Ammon's horn (tissue), 1 donor: ENCODE data around the gene ARMC10.
"Not testable (repeated sequence)": the region's sequence is repeated elsewhere in the genome, so short reads cannot be mapped to it uniquely, and the experiment has no call there.

Experiments
- DNase-seq: peaks from one replicate; pipeline ENCODE4 v3.0.0-alpha.2; 2016; ENCODE audit warnings: low spot score

The ARMC10 gene

DNA sequence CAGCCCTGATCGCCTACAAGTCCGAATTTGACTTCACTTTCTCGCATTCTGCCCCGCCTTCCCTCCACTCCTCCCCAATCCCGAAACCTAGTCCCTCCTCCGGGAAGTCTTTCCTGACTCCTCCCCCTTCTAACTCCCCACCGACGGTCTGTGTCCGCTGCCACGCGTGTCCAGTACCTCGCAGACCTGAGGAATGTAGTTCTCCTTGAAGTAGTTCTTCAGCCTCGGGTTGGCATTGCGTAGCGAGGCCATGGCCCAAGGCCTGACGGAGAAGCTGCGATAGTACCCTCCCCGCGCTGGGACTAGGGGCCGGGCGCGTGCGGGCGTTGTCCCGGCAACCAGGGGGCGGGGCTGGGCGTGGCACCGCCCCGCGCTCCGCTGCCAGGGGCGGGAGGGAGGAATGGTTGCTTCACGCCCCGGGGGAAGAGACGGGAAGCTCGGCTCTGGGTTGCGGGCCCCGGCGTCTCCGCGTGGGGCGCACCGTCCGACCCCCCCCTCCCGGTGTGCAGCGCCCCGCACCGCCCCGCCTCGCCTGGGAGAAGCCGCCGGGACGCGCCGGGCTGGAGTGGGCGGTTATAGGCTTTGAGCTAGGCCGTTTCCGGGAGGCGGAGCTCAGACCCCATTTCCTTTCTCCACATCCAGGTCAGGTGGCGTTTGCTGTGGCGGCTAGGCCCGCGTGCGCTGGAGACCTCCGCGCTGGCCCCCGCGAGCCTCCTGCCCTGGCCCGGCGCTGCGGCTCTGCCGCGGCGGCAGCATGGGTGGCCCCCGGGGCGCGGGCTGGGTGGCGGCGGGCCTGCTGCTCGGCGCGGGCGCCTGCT, at the start of gene ARMC10, which contains the start of gene FBXL13:
ARMC10 (plus strand) TSS at position 622 of the 818 bp plus-strand sequence; CDS start at position 755, 133 bp downstream.
FBXL13 (minus strand) TSS at position 278 of the 818 bp plus-strand sequence.
- peak; percentile 94 for DNase-seq

DNA sequence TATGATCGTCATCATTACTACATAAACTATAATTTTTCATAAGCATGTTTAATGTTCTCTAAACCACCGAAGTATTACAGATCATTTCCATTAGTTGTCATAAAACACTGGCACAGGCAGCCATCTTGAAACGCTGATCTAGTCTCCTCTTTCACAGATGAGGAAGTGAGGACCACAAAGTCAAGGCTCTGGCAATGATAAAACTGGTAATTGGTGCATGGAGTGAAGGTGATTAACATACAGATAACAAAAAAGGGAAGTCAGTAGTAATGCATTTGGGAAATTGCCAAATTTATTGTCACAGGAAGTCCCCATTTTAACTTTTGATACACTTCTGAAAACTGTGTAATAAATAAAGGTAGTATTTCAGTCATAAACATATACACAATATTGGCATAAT, 49.6 kb upstream of the ARMC10 start:
- DNase-seq: no peak

DNA sequence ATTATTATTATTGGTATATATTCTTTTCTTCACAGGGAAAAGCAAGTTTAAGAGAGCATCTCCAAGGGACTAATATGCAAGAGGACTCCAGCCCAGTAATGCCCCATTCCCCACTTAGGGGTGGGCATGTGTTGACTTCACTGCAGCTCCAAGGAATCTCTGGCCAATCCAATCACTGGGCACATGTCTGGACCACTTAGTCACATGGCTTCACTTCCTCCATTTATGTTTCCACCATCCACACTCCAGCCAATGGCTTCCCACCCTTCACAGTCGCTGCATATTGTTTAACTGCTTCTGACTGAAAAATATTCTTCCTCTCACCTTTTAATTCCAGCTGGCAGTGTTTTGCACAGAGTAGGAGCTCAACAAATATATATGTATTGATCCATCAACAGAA, 43.9 kb upstream of the ARMC10 start:
- DNase-seq: no peak

GRCh38 chr7:103031781-103032180, 43.2 kb upstream of the ARMC10 start:
- no peak for DNase-seq

GRCh38 chr7:103034318-103034717, 40.6 kb upstream of the ARMC10 start:
- DNase-seq: not testable (repeated sequence)

DNA sequence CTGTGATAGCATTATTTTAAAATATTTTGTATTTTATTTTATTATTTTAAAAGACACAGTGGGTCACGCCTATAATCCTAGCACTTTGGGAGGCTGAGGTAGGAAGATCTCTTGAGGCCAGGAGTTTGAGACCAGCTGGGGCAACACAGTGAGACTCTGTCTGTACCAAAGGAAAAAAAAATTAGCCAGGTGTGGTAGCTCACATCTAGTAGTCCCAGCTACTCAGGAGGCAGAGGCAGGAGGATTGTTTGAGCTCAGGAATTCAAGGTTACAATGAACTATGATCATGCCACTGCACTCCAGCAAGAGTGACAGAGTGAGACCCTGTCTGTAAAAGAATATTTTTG, 37.5 kb upstream of the ARMC10 start:
- no peak for DNase-seq

- not testable (repeated sequence) for DNase-seq
These were observed 36.9 kb upstream of the ARMC10 start for GRCh38 chr7:103037823-103038739.

DNA sequence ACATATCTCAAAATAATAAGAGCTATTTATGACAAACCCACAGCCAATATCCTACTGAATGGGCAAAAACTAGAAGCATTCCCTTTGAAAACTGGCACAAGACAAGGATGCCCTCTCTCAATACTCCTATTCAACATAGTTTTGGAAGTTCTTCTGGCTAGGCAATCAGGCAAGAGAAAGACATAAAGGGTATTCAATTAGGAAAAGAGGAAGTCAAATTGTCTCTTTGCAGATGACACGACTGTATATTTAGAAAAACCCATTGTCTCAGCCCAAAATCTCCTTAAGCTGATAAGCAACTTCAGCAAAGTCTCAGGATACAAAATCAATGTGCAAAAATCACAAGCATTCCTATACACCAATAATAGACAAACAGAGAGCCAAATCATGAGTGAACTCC, 33.1 kb upstream of the ARMC10 start:
- not testable (repeated sequence) for DNase-seq

DNA sequence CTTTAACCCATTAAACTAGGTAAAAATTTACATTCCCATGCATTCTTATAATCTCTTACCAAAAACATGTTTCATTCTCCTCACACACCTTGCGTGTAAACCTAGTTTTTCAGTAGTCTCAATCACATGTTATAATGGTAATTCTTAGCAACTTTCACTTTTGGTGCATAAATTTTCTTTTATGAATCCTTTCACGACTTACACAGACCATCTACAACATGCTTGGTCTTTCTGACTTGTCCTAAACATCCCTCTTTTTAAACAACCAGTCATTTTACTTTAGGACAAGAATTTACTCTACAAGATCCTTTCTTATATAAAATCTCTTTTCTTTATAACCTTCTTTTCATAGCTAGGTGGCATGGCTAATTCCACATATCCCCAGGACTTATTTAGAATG, 26.1 kb upstream of the ARMC10 start:
- no peak for DNase-seq

- DNase-seq: no peak
These were observed 23.4 kb upstream of the ARMC10 start for GRCh38 chr7:103051519-103051918.

DNA sequence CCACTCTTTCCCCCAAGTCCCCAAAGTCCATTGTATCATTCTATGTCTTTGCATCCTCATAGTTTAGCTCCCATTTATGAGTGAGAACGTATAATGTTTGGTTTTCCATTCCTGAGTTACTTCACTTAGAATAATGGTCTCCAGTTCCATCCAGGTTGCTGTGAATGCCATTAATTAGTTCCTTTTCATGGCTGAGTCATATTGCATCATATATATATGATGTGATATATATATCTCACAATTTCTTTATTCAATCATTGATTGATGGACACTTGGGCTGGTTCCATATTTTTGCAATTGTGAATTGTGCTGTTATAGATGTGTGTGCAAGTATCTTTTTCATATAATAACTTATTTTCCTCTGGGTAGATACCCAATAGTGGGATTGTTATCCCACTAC, 18.9 kb upstream of the ARMC10 start:
- not testable (repeated sequence) for DNase-seq

DNA sequence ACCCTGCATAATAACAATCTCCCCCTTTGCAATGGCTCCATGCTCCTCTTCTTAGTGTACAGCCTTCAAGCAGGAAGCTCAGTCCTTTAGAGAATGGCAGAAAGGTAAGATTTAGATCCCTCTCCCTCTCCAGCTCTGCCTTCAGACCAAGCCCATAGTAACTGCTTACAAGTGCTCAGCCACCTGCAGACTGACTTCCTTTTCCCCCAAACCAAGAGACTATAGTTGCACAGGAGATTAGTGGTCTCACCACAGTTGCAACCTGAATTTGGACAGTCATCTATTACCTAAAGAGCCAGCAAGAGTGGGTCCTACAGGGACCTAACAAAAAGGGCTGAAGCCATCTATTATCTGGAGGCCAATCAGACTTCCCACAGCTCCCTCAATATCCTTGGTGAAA, 16.8 kb upstream of the ARMC10 start:
- DNase-seq: no peak

GRCh38 chr7:103059471-103059870, 15.5 kb upstream of the ARMC10 start:
- no peak for DNase-seq

DNA sequence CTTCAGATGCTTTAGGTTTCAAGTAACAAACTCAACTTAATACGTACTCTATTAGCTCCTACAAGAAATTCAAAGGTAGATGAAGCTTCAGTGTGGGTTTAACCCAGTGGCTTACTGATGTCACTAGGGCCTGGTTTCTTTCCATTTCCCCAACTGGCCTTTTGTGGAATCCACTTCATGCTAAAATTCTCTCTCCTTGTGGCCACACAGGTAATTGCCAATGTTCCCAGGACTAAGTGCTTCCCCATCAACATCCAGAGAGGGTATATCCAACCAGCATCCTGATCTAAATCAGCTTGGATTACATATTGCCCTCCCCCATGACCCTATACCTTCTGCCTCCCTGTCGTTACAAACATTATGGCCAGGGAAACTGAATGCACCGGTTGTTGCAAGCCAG, 11.0 kb upstream of the ARMC10 start:
- no peak for DNase-seq

GRCh38 chr7:103065667-103066066, 9.3 kb upstream of the ARMC10 start:
- no peak for DNase-seq

- DNase-seq: no peak
These were observed 6.2 kb upstream of the ARMC10 start for GRCh38 chr7:103068414-103069403.

GRCh38 chr7:103071000-103071399, 3.9 kb upstream of the ARMC10 start:
- no peak for DNase-seq

- no peak for DNase-seq
These were observed 886 bp upstream of the ARMC10 start for GRCh38 chr7:103073989-103074518.

DNA sequence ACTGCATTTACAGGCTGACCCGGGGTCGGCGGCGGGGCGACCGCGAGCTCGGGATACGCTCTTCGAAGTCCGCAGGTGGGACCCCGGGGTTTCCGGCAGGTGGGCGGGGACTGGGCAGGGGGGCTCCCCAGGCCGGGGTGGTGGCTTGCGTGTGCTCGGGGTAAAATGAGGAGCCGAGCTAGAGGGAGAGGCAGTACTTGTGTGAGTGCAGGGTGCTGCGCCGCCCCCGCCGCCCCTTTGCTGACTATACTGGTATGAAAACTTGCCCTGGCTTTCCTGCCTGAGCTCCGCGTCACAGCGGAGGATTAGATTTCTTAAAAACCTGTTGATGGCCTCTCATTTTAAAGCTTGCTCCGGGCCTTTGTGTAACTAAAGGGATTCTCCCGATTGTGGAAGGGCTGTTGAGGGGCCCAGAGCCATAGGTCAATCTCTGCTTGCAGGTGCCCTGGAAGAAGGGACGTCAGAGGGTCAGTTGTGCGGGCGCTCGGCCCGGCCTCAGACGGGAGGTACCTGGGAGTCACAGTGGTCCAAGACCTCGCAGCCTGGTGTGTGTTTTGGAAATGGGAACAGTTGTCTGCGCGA, 488 bp downstream of the ARMC10 start:
- DNase-seq: peak; percentile 69

DNA sequence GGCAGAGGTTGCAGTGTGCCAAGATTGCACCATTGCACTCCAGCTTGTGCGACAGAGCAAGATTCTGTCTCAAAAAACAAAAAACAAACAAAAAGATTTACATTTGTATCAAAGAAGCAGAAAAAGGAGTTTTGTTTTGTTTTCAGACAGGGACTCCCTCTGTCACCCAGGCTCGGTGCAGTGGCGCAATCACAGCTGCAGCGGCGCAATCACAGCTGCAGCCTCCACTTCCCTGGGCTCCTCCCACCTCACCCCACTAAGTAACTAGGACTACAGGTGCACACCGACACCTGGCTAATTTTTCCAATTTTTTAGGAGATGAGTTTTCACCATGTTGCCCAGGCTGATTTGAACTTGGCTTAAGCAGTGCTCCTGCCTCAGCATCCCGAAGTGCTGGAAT, 1.8 kb downstream of the ARMC10 start:
- peak; percentile 14 for DNase-seq

GRCh38 chr7:103077318-103077717, 2.4 kb downstream of the ARMC10 start:
- DNase-seq: no peak
